ENCODE data around the gene BRMS1L.

The BRMS1L gene

DNA sequence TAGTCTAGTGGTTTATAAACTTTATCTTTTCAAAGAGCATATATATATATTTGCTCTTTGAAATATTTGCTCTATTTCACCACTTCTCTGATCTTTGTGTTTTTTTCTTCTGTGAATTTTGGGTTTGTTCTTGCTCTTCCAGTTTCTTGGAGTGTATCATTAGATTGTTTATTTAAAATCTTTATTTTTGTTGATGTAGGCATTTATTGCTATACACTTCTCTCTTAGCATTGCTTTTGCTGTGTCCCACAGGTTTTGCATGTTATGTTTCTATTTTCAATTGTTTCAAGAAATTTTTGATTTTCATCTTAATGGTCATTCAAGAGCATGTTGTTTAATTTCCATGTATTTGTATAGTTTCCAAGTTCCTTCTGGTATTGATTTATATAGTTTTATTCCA, 69.1 kb downstream of the BRMS1L start:
- TF ChIP-seq YY1 (IDR thresholded peaks at IDR 0.05; ENCODE audit: insufficient read depth, insufficient read length) (no peak), ZNF274 (IDR thresholded peaks at IDR 0.05; ENCODE audit: low read depth, low read length) (no peak)
- H3K36me3 ChIP-seq (ENCODE audit: insufficient read depth, insufficient read length, low read length), result no peaks in the 10 kb centered on the region
- H3K4me1 ChIP-seq (ENCODE audit: insufficient read depth, insufficient read length), result peaks cover 8% of the 10 kb centered on the region
- DNase-seq (ENCODE audit: low read depth, low spot score), result no peak
- no peaks in the 10 kb centered on the region for H3K27me3 ChIP-seq (ENCODE audit: insufficient read depth, insufficient read length)
- H3K4me3 ChIP-seq (ENCODE audit: insufficient read length, low read depth), result no peak overlapping the region
- no peaks in the 10 kb centered on the region for H3K9me3 ChIP-seq (ENCODE audit: insufficient read depth, low read length)
- H3K9ac ChIP-seq (ENCODE audit: insufficient read length, low read depth), result no peak overlapping the region

DNA sequence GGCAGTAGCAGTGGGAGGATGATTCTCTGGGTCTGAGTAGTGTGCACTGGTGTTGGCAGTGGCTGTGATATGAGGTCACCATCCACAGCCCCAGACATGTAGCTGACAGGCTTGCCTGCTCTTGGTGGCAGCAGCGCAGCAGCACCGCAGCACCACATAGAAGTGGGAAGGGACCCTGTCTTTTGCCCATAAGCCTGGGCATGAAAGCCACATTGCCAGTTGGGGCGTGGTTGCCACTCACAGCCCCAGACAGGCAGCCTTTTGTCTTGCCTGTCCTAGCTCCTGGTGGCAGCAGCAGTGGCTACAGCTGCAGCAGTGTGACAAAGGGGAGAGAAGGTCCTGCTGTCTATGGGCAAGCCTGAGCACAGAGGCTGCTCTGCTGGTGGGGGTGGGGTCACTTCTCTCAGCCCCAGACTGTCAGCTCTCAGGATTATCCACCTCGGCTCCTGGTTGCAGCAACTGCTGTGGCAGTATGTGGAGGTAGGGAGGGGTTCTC, 71.5 kb downstream of the BRMS1L start:
- no peak for TF ChIP-seq ZNF274 (IDR thresholded peaks at IDR 0.05; ENCODE audit: low read depth, low read length)
- TF ChIP-seq YY1 (IDR thresholded peaks at IDR 0.05; ENCODE audit: insufficient read depth, insufficient read length), result no peak
- TF ChIP-seq SUZ12 (IDR thresholded peaks at IDR 0.05; ENCODE audit: extremely low read depth, insufficient read depth, insufficient read length), result no peak
- DNase-seq (ENCODE audit: low read depth, low spot score), result no peak
- Histone ChIP-seq H3K36me3 (ENCODE audit: insufficient read depth, insufficient read length, low read length) (no peaks in the 10 kb centered on the region), H3K9ac (ENCODE audit: insufficient read length, low read depth) (peak overlapping the region; percentile 36), H3K4me3 (ENCODE audit: insufficient read length, low read depth) (no peak overlapping the region), H3K27me3 (ENCODE audit: insufficient read depth, insufficient read length) (no peaks in the 10 kb centered on the region), H3K9me3 (ENCODE audit: insufficient read depth, low read length) (no peaks in the 10 kb centered on the region), H3K4me1 (ENCODE audit: insufficient read depth, insufficient read length) (peaks cover 8% of the 10 kb centered on the region)

DNA sequence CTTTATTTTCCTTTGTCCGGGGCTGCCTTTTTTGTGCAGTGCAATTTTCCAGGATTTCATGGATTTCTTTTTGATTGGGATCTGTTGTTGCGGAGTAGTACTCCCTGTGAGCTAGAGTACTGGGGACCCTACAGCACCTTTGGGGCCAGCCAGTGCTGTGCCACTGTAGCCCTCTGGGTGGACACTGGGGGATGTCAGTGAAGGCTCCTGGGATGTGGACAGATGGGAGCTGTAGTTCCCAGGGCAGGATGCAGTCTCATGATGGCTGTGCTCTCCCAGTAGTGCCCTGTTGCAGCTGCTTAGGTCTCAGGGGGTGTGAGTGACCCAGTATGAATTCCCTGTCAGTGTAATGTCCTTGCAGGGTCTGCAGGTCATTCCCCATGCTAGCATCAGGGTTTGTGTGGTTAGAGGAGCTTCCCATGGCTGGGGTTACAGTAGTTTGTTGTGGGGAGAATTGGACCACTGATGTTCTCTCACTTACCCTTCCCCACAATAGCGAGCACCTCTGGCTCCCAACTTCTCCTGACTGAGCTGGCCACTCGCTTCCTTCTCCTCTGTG, 72.2 kb downstream of the BRMS1L start:
- H3K9ac ChIP-seq (ENCODE audit: insufficient read length, low read depth), result peak overlapping the region; percentile 22
- TF ChIP-seq YY1 (IDR thresholded peaks at IDR 0.05; ENCODE audit: insufficient read depth, insufficient read length) (no peak), ZNF274 (IDR thresholded peaks at IDR 0.05; ENCODE audit: low read depth, low read length) (no peak), SUZ12 (IDR thresholded peaks at IDR 0.05; ENCODE audit: extremely low read depth, insufficient read depth, insufficient read length) (no peak)
- no peaks in the 10 kb centered on the region for H3K27me3 ChIP-seq (ENCODE audit: insufficient read depth, insufficient read length)
- H3K36me3 ChIP-seq (ENCODE audit: insufficient read depth, insufficient read length, low read length), result no peaks in the 10 kb centered on the region
- no peak overlapping the region for H3K4me3 ChIP-seq (ENCODE audit: insufficient read length, low read depth)
- no peaks in the 10 kb centered on the region for H3K9me3 ChIP-seq (ENCODE audit: insufficient read depth, low read length)
- no peak for DNase-seq (ENCODE audit: low read depth, low spot score)
- peaks cover 8% of the 10 kb centered on the region for H3K4me1 ChIP-seq (ENCODE audit: insufficient read depth, insufficient read length)

DNA sequence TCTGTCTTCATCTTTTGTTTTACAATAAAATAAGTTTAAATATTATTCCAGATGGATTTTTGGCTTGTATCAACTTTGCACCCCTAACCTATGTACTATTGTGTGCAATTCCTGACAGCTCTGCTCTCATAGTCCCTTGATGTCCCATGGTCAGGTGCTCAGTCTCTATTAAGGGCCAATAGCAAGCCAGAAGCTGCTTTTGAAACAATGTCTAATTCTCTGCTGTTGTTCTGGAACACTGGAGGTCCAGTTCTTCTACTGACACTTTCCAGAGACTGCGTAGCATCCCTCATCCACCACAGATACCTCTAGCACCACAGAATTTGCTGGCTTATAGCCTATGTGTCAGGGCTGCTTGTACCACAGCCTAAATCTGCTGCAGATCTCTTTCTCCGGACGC, 74.6 kb downstream of the BRMS1L start:
- DNase-seq (ENCODE audit: low read depth, low spot score), result no peak
- Histone ChIP-seq H3K27me3 (ENCODE audit: insufficient read depth, insufficient read length) (no peaks in the 10 kb centered on the region), H3K9ac (ENCODE audit: insufficient read length, low read depth) (no peak overlapping the region), H3K4me1 (ENCODE audit: insufficient read depth, insufficient read length) (peaks cover 8% of the 10 kb centered on the region), H3K36me3 (ENCODE audit: insufficient read depth, insufficient read length, low read length) (no peaks in the 10 kb centered on the region), H3K9me3 (ENCODE audit: insufficient read depth, low read length) (no peaks in the 10 kb centered on the region), H3K4me3 (ENCODE audit: insufficient read length, low read depth) (no peak overlapping the region)
- TF ChIP-seq YY1 (IDR thresholded peaks at IDR 0.05; ENCODE audit: insufficient read depth, insufficient read length) (no peak), SUZ12 (IDR thresholded peaks at IDR 0.05; ENCODE audit: extremely low read depth, insufficient read depth, insufficient read length) (no peak), ZNF274 (IDR thresholded peaks at IDR 0.05; ENCODE audit: low read depth, low read length) (no peak)

DNA sequence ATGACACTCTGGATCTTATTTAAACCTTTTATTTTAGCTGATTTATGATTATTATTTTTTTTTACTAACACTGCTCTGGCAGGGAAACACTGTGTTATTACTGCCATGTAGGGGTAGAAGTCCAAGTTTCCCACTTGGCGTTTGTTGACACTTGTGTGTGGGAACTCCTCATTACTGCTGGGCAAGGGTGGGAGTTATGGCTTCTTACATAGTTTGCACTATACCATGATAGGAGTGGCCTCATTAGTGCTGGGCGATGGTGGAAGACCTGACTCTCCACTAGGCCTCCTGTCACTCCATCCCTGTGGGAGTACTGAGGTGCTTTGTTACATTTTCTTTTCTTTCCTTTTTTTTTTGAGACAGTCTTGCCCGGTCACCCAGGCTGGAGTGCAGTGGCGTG, 83.5 kb downstream of the BRMS1L start:
- no peak for DNase-seq (ENCODE audit: low read depth, low spot score)
- Histone ChIP-seq H3K36me3 (ENCODE audit: insufficient read depth, insufficient read length, low read length) (no peaks in the 10 kb centered on the region), H3K4me3 (ENCODE audit: insufficient read length, low read depth) (no peak overlapping the region), H3K27me3 (ENCODE audit: insufficient read depth, insufficient read length) (no peaks in the 10 kb centered on the region), H3K9ac (ENCODE audit: insufficient read length, low read depth) (no peak overlapping the region), H3K4me1 (ENCODE audit: insufficient read depth, insufficient read length) (no peaks in the 10 kb centered on the region), H3K9me3 (ENCODE audit: insufficient read depth, low read length) (no peaks in the 10 kb centered on the region)
- TF ChIP-seq YY1 (IDR thresholded peaks at IDR 0.05; ENCODE audit: insufficient read depth, insufficient read length), result no peak
- no peak for TF ChIP-seq ZNF274 (IDR thresholded peaks at IDR 0.05; ENCODE audit: low read depth, low read length)
- no peak for TF ChIP-seq SUZ12 (IDR thresholded peaks at IDR 0.05; ENCODE audit: extremely low read depth, insufficient read depth, insufficient read length)

DNA sequence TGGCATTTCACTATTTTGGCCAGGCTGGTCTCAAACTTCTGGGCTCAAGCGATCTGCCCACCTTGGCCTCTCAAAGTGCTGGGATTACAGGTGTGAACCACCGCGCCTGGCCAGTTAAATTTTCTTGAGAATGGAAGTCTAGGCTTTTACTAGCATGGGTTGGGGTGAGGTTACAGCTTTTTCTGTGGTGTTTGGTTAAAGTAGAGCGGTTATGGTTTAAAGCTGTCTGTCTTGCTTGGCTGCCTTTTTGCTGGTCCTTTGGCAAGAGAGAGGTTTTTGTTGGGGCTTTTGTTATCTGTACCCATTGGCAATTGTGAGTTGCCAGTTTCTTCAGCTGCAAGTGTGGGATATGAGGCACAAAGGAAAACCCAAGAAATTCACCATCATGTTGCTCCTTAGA, 84.1 kb downstream of the BRMS1L start:
- no peak for DNase-seq (ENCODE audit: low read depth, low spot score)
- Histone ChIP-seq H3K36me3 (ENCODE audit: insufficient read depth, insufficient read length, low read length) (no peaks in the 10 kb centered on the region), H3K27me3 (ENCODE audit: insufficient read depth, insufficient read length) (no peaks in the 10 kb centered on the region), H3K4me1 (ENCODE audit: insufficient read depth, insufficient read length) (no peaks in the 10 kb centered on the region), H3K9me3 (ENCODE audit: insufficient read depth, low read length) (no peaks in the 10 kb centered on the region), H3K9ac (ENCODE audit: insufficient read length, low read depth) (no peak overlapping the region), H3K4me3 (ENCODE audit: insufficient read length, low read depth) (no peak overlapping the region)
- TF ChIP-seq YY1 (IDR thresholded peaks at IDR 0.05; ENCODE audit: insufficient read depth, insufficient read length) (no peak), ZNF274 (IDR thresholded peaks at IDR 0.05; ENCODE audit: low read depth, low read length) (no peak), SUZ12 (IDR thresholded peaks at IDR 0.05; ENCODE audit: extremely low read depth, insufficient read depth, insufficient read length) (no peak)

DNA sequence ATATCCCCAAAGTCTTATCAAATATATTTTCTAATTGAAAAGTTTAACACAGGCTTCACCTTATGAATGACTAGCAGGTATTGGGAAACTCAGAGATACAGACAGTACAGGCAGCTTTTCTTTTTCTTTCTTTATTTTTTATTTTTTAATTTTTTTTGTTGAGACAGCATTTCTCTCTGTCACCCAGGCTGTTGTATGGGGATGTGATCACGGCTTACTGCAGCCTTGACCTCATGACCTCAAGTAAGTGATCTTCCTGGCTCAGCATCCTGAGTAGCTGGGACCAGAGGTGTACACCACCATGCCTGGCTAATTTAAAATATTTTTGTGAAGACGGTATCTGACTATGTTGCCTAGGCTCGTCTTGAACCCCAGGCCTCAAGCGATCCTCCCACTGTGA, 85.0 kb downstream of the BRMS1L start:
- DNase-seq (ENCODE audit: low read depth, low spot score), result no peak
- H3K9ac ChIP-seq (ENCODE audit: insufficient read length, low read depth), result no peak overlapping the region
- H3K4me3 ChIP-seq (ENCODE audit: insufficient read length, low read depth), result no peak overlapping the region
- H3K4me1 ChIP-seq (ENCODE audit: insufficient read depth, insufficient read length), result no peaks in the 10 kb centered on the region
- no peaks in the 10 kb centered on the region for H3K9me3 ChIP-seq (ENCODE audit: insufficient read depth, low read length)
- no peaks in the 10 kb centered on the region for H3K27me3 ChIP-seq (ENCODE audit: insufficient read depth, insufficient read length)
- TF ChIP-seq YY1 (IDR thresholded peaks at IDR 0.05; ENCODE audit: insufficient read depth, insufficient read length), result no peak
- H3K36me3 ChIP-seq (ENCODE audit: insufficient read depth, insufficient read length, low read length), result no peaks in the 10 kb centered on the region

Data from NT2/D1 (cell line).